Stimulated activated CD4-positive, alpha-beta T cell treated with anti-CD3 and anti-CD28 coated beads, Interleukin-2, amount 100 ng/mL, for 48 hours (primary cell): ENCODE measurements around the gene DNAJC1.
A peak's percentile ranks its signal among the peaks of the same experiment; 100 is the strongest.

ENCODE experiments used
- DNase-seq, 2 donors: peaks; one replicate each; pipeline ENCODE4 v3.0.0-alpha.2; 2020

DNAJC1 gene

GRCh38 chr10:21754410-21755011 lies 249.0 kb downstream of the DNAJC1 start:
- DNase-seq = no peak

GRCh38 chr10:21753497-21754270 lies 249.8 kb downstream of the DNAJC1 start:
- no peak for DNase-seq

- no peak for DNase-seq
Observed at GRCh38 chr10:21751341-21752310, 251.9 kb downstream of the DNAJC1 start.

GRCh38 chr10:21750424-21750823 lies 253.1 kb downstream of the DNAJC1 start:
- DNase-seq = no peak

GRCh38 chr10:21749788-21750187 lies 253.7 kb downstream of the DNAJC1 start:
- DNase-seq = no peak

GRCh38 chr10:21747809-21748208 lies 255.7 kb downstream of the DNAJC1 start:
- DNase-seq = no peak

- DNase-seq = no peak
Observed at GRCh38 chr10:21746118-21746517, 257.4 kb downstream of the DNAJC1 start.

- no peak for DNase-seq
Observed at GRCh38 chr10:21744223-21744622, 259.3 kb downstream of the DNAJC1 start.

GRCh38 chr10:21742740-21743412 lies 260.7 kb downstream of the DNAJC1 start:
- DNase-seq = no peak

- DNase-seq = no peak
Observed at GRCh38 chr10:21740989-21741388, 262.5 kb downstream of the DNAJC1 start.

- no peak for DNase-seq
Observed at GRCh38 chr10:21737106-21737505, 266.4 kb downstream of the DNAJC1 start.

GRCh38 chr10:21733710-21734109 lies 269.8 kb downstream of the DNAJC1 start:
- no peak for DNase-seq

GRCh38 chr10:21732067-21732772 lies 271.3 kb downstream of the DNAJC1 start:
- DNase-seq = peak in 1 of 2 donors; percentile 46

GRCh38 chr10:21728618-21729017 lies 274.9 kb downstream of the DNAJC1 start:
- DNase-seq = no peak

GRCh38 chr10:21727452-21728168 lies 275.9 kb downstream of the DNAJC1 start:
- no peak for DNase-seq

GRCh38 chr10:21726601-21727225 lies 276.8 kb downstream of the DNAJC1 start:
- no peak for DNase-seq

- DNase-seq = peak; percentile 15
Observed at GRCh38 chr10:21724687-21725367, 278.7 kb downstream of the DNAJC1 start.

- no peak for DNase-seq
Observed at GRCh38 chr10:21724020-21724589, 279.4 kb downstream of the DNAJC1 start.

- DNase-seq = no peak
Observed at GRCh38 chr10:21722209-21722608, 281.3 kb downstream of the DNAJC1 start.
